Glutamatergic neuron (in vitro differentiated cells): ENCODE data around the gene EVX1. TPM values are rescaled to one million over a fixed set of nuclear protein-coding genes. Genes with fewer than 3 reads are reported as not detected.

ENCODE experiments used
- DNase-seq: peaks from one replicate; pipeline ENCODE4 v3.0.0; 2022
- H3K27ac Mint-ChIP-seq: one replicate; pipeline ENCODE4 v1.8.0; 2020; ENCODE audit warnings: mild to moderate bottlenecking, mixed read lengths, inconsistent platforms; ENCODE audit not compliant: unreplicated experiment
- H3K27me3 Mint-ChIP-seq: one replicate; pipeline ENCODE4 v1.8.0; 2020; ENCODE audit warnings: mild to moderate bottlenecking, moderate library complexity, mixed read lengths, inconsistent platforms; ENCODE audit not compliant: unreplicated experiment
- H3K36me3 Mint-ChIP-seq: one replicate; pipeline ENCODE4 v1.8.0; 2020; ENCODE audit warnings: mild to moderate bottlenecking, mixed read lengths, inconsistent platforms; ENCODE audit not compliant: unreplicated experiment
- H3K4me1 Mint-ChIP-seq: one replicate; pipeline ENCODE4 v1.8.0; 2020; ENCODE audit warnings: mild to moderate bottlenecking, low read depth, mixed read lengths, inconsistent platforms; ENCODE audit not compliant: unreplicated experiment
- H3K4me3 Mint-ChIP-seq: one replicate; pipeline ENCODE4 v1.8.0; 2020; ENCODE audit warnings: mild to moderate bottlenecking, mixed read lengths, inconsistent platforms; ENCODE audit not compliant: unreplicated experiment
- H3K9me3 Mint-ChIP-seq: one replicate; pipeline ENCODE4 v1.8.0; 2020; ENCODE audit warnings: mild to moderate bottlenecking, moderate library complexity, mixed read lengths, inconsistent platforms; ENCODE audit not compliant: unreplicated experiment
- CTCF ChIP-seq: fragments of 200-600 bp; sonication (generic); IDR thresholded peaks from one replicate; pipeline ENCODE4 v1.5.0; 2021; ENCODE audit not compliant: partially characterized antibody, unreplicated experiment
- total RNA-seq: library from RNA; stranded (reverse); fragmentation: NEBNext Ultra II Directional; extraction: Animal tissue kit (Norgen Biotek cat#: 25700); gene quantifications from one replicate; pipeline ENCODE4 v1.2.1, GENCODE V29; 2021; ENCODE audit not compliant: unreplicated experiment

EVX1 gene
- total RNA-seq, 1 donor from 2014 or later = 7.1 TPM

- Mint-ChIP-seq H3K36me3 (no peaks in the 10 kb centered on the region), H3K9me3 (peaks cover 2% of the 10 kb centered on the region), H3K27ac (no peak overlapping the region), H3K4me1 (peaks cover 1% of the 10 kb centered on the region), H3K4me3 (no peak overlapping the region), H3K27me3 (peaks cover 32% of the 10 kb centered on the region)
- no peak for TF ChIP-seq CTCF
- DNase-seq = no peak
These were observed 18.5 kb upstream of the EVX1 start for GRCh38 chr7:27223941-27224575.

- no peak for DNase-seq
- Mint-ChIP-seq H3K4me3 (peak overlapping the region; percentile 71), H3K27ac (no peak overlapping the region), H3K4me1 (peaks cover 1% of the 10 kb centered on the region), H3K9me3 (peaks cover 3% of the 10 kb centered on the region), H3K27me3 (peaks cover 26% of the 10 kb centered on the region), H3K36me3 (no peaks in the 10 kb centered on the region)
- no peak for TF ChIP-seq CTCF
These were observed 17.3 kb upstream of the EVX1 start for GRCh38 chr7:27224983-27225934.

GRCh38 chr7:27229448-27229847 lies 13.2 kb upstream of the EVX1 start:
- no peaks in the 10 kb centered on the region for H3K36me3 Mint-ChIP-seq
- H3K4me1 Mint-ChIP-seq = peaks cover 1% of the 10 kb centered on the region
- peaks cover 17% of the 10 kb centered on the region for H3K27me3 Mint-ChIP-seq
- no peak overlapping the region for H3K4me3 Mint-ChIP-seq
- no peak for DNase-seq
- H3K27ac Mint-ChIP-seq = no peak overlapping the region
- no peak for TF ChIP-seq CTCF
- peaks cover 1% of the 10 kb centered on the region for H3K9me3 Mint-ChIP-seq

GRCh38 chr7:27235387-27236311 lies 7.0 kb upstream of the EVX1 start:
- H3K4me3 Mint-ChIP-seq = peak overlapping the region; percentile 85

More at GRCh38 chr7:27235387-27236311, 7.0 kb upstream of the EVX1 start:
- Mint-ChIP-seq H3K4me1 (peaks cover 4% of the 10 kb centered on the region), H3K27ac (no peak overlapping the region), H3K9me3 (peaks cover 11% of the 10 kb centered on the region), H3K27me3 (peaks cover 27% of the 10 kb centered on the region), H3K36me3 (no peaks in the 10 kb centered on the region)
- peak; percentile 85 for DNase-seq
- TF ChIP-seq CTCF = no peak
